ENCODE data around the gene SRI. TPM values are rescaled to one million over a fixed set of nuclear protein-coding genes. Genes with fewer than 3 reads are reported as not detected.
"Not testable (repeated sequence)": the region's sequence is repeated elsewhere in the genome, so short reads cannot be mapped to it uniquely, and the experiment has no call there.

The SRI gene
- total RNA-seq, 1 donor from 2014 or later, result 85.8 TPM

DNA sequence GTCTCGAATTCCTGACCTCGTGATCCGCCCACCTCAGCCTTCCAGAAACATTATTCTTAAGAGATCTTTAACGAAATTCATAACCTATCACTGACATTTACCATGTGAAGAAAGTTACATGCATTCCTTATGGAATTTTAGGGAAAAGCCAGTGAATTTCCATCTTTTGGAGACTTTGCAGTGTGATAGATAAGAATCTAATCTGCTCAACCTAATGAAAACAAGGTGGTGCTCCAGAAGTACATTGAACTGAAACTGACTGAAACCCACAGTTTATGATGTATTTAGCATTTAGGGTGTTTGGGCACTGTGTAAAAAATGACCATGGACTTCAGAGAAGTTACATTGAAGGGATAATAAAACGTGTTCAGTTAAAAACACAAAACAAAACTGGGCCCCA is 43.6 kb downstream of the SRI start:
- DNase-seq, result no peak

DNA sequence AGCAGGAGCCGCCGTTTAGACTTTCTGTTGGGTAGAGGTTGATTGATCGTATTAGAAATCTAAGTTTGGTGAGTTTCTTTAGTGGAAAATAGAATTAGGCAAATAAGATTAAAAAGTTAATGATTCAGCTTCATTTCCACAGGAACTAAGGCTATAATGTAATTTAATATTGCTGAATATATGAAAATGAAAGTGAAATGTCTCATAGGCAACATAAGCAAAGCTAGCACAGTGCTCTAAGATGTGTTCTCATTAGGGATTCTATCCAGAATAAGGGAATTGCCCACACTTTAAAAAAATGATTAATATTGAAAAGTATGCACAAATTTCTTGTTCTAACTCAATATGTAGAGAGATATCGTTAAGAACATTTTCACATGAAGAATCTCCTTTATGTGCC is 47.0 kb downstream of the SRI start:
- DNase-seq, result no peak

DNA sequence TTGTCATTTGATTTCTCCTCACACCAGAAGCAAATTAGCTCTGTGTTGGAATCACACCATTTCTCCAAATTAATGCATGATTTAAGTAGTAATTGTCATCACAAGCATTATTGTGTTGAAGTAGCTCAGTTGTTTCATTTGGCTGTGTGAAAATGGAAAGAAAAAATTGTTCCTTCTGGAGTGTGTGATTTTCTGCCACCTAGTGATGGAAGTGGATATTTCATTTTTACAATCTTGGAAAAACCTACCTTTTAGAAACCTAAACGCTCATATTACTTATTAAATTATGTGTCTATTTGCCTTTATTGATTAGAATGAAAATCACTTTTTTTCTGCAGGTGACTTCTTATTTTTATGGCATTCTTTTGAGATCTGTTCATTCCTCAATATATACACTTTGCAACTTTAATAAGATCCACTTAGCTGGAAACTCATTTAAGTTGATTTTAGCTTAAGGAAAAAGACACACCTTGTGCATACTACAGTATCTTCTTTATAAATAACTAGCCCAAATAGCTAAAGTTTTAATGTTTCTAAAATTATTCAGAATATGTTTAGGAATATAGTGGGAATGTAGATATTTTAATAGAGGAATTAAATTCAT is 50.0 kb downstream of the SRI start:
- no peak for DNase-seq

DNA sequence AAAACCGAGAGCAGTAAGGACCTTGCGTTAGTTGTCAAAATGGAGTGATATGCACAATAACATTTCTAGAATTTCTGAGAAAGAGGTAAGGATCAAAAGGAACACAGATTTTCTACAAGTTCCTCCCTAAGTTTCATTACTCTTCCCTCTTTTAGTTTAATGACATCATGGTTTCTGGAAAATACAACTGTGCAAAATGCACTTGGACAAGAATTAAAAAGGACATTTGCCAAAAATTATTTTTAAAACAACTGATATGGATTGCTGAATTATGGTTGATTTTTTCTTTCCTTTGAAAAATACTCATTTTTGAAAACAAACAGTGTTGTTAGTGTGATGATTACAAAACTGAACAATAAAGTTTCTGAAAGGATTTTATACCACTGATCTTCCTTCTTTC is 52.1 kb downstream of the SRI start:
- DNase-seq, result no peak

DNA sequence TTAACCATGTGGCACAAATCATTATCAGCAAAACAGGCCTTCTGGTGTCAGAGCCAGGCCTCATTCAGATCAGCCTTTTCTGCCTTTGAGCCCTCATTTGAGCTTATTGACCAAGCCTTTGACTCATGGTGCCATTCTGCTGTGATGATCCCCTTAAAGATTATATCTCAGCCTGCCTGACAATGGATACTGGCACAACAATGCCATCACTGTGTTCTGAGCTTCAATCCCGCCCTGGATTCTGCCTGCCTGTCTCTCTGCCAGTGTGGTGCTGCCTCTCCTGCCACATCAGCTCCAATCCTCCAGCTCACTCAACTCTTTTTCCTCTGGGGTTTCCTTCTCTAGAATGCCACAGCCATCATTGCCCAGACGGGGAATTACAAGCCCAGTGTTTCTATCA is 52.6 kb downstream of the SRI start:
- no peak for DNase-seq

DNA sequence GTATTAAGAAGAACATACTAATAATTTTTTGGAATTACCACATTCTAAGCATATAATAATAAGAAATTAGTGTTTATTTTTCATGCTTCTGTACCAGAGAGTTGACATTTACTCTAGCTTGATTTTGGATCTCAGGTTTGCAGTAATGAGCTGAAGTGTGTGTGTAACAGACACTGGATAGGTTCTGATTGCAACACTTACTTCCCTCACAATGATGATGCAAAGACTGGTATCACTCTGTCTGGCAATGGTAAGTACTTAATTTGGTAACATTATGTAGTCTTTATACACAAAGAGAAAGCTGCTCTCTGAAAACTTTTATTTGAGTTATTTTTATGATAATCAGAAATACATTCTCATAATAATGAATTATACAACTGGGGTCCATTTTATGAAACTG is 54.1 kb downstream of the SRI start:
- DNase-seq, result no peak

DNA sequence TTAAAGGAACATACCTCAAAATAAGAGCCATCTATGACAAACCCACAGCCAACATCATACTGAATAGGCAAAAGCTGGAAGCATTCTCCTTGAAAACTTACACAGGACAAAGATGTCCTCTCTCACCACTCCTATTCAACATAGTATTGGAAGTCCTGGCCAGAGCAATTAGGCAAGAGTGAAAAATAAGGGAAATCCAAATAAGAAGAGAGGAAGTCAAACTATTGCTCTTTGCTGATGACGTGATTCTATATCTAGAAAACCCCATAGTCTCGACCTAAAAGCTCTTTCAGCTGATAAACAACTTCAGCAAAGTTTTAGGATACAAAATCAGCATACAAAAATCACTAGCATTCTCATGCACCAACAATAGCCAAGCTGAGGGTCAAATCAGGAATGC is 60.1 kb downstream of the SRI start:
- DNase-seq, result not testable (repeated sequence)

DNA sequence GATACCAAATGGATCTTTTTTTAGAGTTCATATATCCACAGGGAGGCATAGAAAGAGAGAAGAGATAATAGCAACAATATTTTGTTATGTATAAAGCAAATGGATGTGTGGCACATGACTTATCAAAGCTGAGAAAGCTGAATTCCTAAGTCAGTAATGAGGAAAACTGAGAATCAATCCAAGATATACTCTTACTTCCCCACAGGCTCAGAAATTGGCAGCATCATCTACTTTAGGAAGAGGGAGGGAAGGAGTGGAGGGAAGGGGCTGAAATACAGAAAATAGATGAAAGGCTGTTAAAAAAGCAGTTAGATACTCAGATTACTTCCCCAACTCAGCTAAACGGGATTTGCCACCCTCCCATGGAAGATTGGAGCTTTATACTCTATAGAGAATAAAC is 63.5 kb downstream of the SRI start:
- no peak for DNase-seq

DNA sequence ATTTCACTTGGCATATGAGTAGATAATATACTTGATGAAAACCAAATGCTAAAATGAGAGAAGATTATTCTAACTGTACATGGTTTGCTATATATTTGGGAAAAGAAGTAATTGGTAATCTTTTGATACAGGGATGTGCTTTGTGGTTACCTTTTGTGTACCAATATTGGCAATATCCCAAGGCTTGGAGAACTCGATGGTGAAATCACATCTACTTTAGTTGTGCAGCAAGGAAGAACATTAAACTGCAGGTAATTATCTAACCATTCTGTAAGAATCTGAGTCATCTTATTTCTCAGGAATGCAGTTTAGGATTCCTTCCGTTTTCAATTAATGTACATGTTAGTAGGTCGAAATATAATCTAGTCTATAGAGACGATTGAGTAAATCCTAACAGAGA is 64.1 kb downstream of the SRI start:
- no peak for DNase-seq

Other genes with a start within 250 kb of the SRI start
- gene STEAP4, start 86.9 kb upstream of the SRI start, total RNA-seq, result 0.16 TPM

Data from occipital lobe (tissue), 2 donors.